K562 (cell line): ENCODE results near the gene R3HDM2. TPM values are rescaled to one million over a fixed set of nuclear protein-coding genes. Genes with fewer than 3 reads are reported as not detected.

Experiments
- CC2D1A ChIP-seq: fragments of 450-650 bp; IDR thresholded peaks from 2 replicates; pipeline ENCODE4 v1.6.1; 2017; ENCODE audit warnings: mild to moderate bottlenecking
- CHD2 ChIP-seq: IDR thresholded peaks from 2 replicates; pipeline ENCODE4 v1.6.1; 2011; ENCODE audit warnings: low read depth, low read length
- CHD4 ChIP-seq: fragments of 200-600 bp; sonication (generic); IDR thresholded peaks from 3 replicates; pipeline ENCODE4 v1.6.1; 2012; ENCODE audit warnings: low read depth, mild to moderate bottlenecking, mixed read lengths, low read length, inconsistent platforms; ENCODE audit not compliant: insufficient read depth, insufficient replicate concordance, poor library complexity, severe bottlenecking
- COPS2 ChIP-seq: fragments of 450-650 bp; conservative IDR thresholded peaks from 2 replicates; pipeline ENCODE4 v1.6.1; 2016; ENCODE audit warnings: mild to moderate bottlenecking, moderate library complexity
- GATAD2B ChIP-seq: fragments of 450-650 bp; IDR thresholded peaks from 2 replicates; pipeline ENCODE4 v1.6.1; 2017; ENCODE audit warnings: mild to moderate bottlenecking, borderline replicate concordance
- MAZ ChIP-seq, 2 experiments: fragments of 450-650 bp in 1 of 2; sonication (generic) in 1 of 2; formaldehyde crosslinking; IDR thresholded peaks in 1 of 2; conservative IDR thresholded peaks in 1 of 2; 2 replicates each; pipeline versions ENCODE4 v1.4.0 to v1.5.0; 2020; ENCODE audit warnings: mild to moderate bottlenecking in 1 of 2, missing genetic modification reagents in 1 of 2
- MEF2D ChIP-seq: conservative IDR thresholded peaks from 2 replicates; pipeline ENCODE4 v1.6.1; 2016; ENCODE audit warnings: low read depth, missing genetic modification characterization, missing compliant biosample characterization
- NEUROD1 ChIP-seq: fragments of 150-350 bp; IDR thresholded peaks from 2 replicates; pipeline ENCODE4 v1.6.1; 2014; ENCODE audit warnings: borderline replicate concordance, low read length, low read depth; ENCODE audit not compliant: partially characterized antibody
- NRF1 ChIP-seq, 2 experiments: fragments of 450-650 bp; IDR thresholded peaks in 1 of 2; conservative IDR thresholded peaks in 1 of 2; 2 replicates each; pipeline ENCODE4 v1.6.1; 2014; ENCODE audit warnings: mild to moderate bottlenecking in 2 of 2
- POLR2G ChIP-seq: fragments of 200-400 bp; formaldehyde crosslinking; IDR thresholded peaks from 2 replicates; pipeline ENCODE4 v1.6.1; 2017; ENCODE audit warnings: low read depth, mild to moderate bottlenecking, antibody characterized with exemption, low read length, moderate library complexity
- RAD21 ChIP-seq, 2 experiments: fragments of 250-450 bp in 1 of 2; fragments of 450-650 bp in 1 of 2; sonication (Bioruptor Pico) in 1 of 2; formaldehyde crosslinking in 1 of 2; IDR thresholded peaks in 1 of 2; conservative IDR thresholded peaks in 1 of 2; 2 replicates each; pipeline versions ENCODE4 v1.4.0 to v1.8.0; 2020 to 2022; ENCODE audit warnings: mild to moderate bottlenecking in 2 of 2, moderate library complexity in 1 of 2
- RBFOX2 ChIP-seq: fragments of 200-400 bp; formaldehyde crosslinking; IDR thresholded peaks from 2 replicates; pipeline ENCODE4 v1.6.1; 2017; ENCODE audit warnings: low read depth, mild to moderate bottlenecking, low read length, moderate library complexity
- RBM15 ChIP-seq: fragments of 200-400 bp; formaldehyde crosslinking; IDR thresholded peaks from 2 replicates; pipeline ENCODE4 v1.6.1; 2018; ENCODE audit warnings: mild to moderate bottlenecking, low read length, moderate library complexity; ENCODE audit not compliant: insufficient read depth
- SIN3A ChIP-seq, 2 experiments: fragments of 150-350 bp in 1 of 2; IDR thresholded peaks; 2 replicates each; pipeline ENCODE4 v1.6.1; 2011 to 2016; ENCODE audit warnings: borderline replicate concordance in 2 of 2, low read depth in 2 of 2, low read length in 2 of 2, mild to moderate bottlenecking in 2 of 2, moderate library complexity in 2 of 2; ENCODE audit not compliant: control insufficient read depth in 1 of 2
- TAF15 ChIP-seq: fragments of 200-400 bp; formaldehyde crosslinking; IDR thresholded peaks from 2 replicates; pipeline ENCODE4 v1.6.1; 2017; ENCODE audit warnings: mild to moderate bottlenecking, low read depth, low read length, moderate library complexity
- TCFL5 ChIP-seq: fragments of 250-450 bp; sonication (Bioruptor Pico); conservative IDR thresholded peaks from 2 replicates; pipeline ENCODE4 v1.6.1; 2021; ENCODE audit warnings: mild to moderate bottlenecking, moderate library complexity, matching md5 sums
- VEZF1 ChIP-seq: fragments of 200-800 bp; sonication (Bioruptor generic); IDR thresholded peaks from 2 replicates; pipeline ENCODE4 v1.6.1; 2017; ENCODE audit warnings: missing genetic modification characterization, missing compliant biosample characterization
- ZFP36 ChIP-seq: fragments of 150-350 bp; IDR thresholded peaks from 2 replicates; pipeline ENCODE4 v1.6.1; 2018; ENCODE audit warnings: low read length, low read depth; ENCODE audit not compliant: partially characterized antibody
- polyA plus RNA-seq, 8 experiments: library from polyadenylated mRNA; depleted of rRNA in 4 of 8; stranded (reverse) in 5 of 8; unstranded in 3 of 8; fragments of >200 nt; fragmentation: Nextera tagmentation in 2 of 8; fragmentation: Illumina TruSeq in 1 of 8; extraction: Ambion mirVana in 2 of 8; extraction: Trizol in 1 of 8; gene quantifications; 2 replicates each; pipeline versions ENCODE4 v1.2.1 to v1.2.3, GENCODE V29; 2011 to 2014; ENCODE audit warnings: inconsistent platforms in 1 of 8, missing spikeins in 1 of 8
- total RNA-seq, 7 experiments: library from RNA; depleted of rRNA in 6 of 7; stranded (reverse); fragments of >200 nt in 6 of 7; fragmentation: Illumina TruSeq in 2 of 7; extraction: Trizol in 2 of 7; gene quantifications; 2 replicates each; pipeline versions ENCODE4 v1.2.1 to v1.2.3, GENCODE V29; 2011 to 2021; ENCODE audit warnings: low replicate concordance in 1 of 7
- TF ChIP-seq, protein P1 (sequence below): conservative IDR thresholded peaks from 2 replicates; pipeline ENCODE4 v1.6.1; 2011; ENCODE audit warnings: low read depth, mild to moderate bottlenecking, low read length; ENCODE audit not compliant: control insufficient read depth
- TF ChIP-seq, protein P2 (sequence below), 3 experiments: IDR thresholded peaks in 2 of 3; conservative IDR thresholded peaks in 1 of 3; 2 replicates each; pipeline ENCODE4 v1.5.1; 2011 to 2012; ENCODE audit warnings: low read length in 3 of 3, mild to moderate bottlenecking in 3 of 3, control low read depth in 2 of 3, improper control_type of control experiment in 1 of 3, inconsistent platforms in 1 of 3, low read depth in 1 of 3, mixed read lengths in 1 of 3, moderate library complexity in 1 of 3; ENCODE audit not compliant: insufficient read depth in 2 of 3

Gene R3HDM2
- total and polyA plus RNA-seq, 9 of the 15 experiments (the other 6 are each of a cell fraction or from before 2014, with no cell fraction given) = 3.3 to 18.8 (median 9.0) TPM

DNA sequence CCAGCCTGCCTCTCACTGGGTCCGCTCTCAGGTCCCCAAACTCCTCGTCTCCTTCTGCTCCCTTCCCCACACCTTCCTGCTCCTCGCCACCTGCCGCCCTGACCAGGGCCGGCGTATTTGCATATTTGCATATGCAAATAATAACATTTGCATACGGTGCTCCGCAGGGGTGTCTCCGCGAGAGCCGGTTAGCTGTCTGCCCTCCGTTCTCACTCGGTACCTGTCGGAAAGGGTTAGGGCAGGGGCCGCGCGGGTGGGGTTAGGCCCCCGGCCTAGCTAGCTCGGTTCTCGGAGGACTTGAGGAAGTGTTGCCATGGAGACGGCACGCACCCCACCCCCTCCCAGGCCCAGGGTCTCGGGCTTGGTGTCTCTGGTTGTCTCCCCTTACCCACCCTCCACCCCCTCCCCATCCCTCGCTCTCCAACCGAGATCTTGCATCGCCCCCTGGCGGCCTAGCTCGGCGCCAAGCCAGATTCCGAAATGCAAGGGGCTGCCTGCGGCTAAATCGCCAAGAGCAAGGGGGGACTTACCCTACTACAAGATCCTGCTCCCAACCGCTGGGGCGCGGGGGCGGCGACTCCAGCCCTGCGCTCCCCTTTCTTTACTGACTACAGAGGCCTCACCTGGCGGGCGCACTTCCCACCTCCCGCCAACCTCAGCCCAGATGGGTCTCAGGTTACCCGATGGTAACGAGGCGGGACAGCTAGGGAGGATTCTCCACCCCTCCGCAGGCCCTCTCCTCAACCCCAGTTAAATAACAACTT, 188.0 kb downstream of the R3HDM2 start (continued):
- TF ChIP-seq VEZF1 (CRISPR knock-in tag) = peak; percentile 30; the same call in 1 of the 2 replicates
- TF ChIP-seq, protein P1, sequence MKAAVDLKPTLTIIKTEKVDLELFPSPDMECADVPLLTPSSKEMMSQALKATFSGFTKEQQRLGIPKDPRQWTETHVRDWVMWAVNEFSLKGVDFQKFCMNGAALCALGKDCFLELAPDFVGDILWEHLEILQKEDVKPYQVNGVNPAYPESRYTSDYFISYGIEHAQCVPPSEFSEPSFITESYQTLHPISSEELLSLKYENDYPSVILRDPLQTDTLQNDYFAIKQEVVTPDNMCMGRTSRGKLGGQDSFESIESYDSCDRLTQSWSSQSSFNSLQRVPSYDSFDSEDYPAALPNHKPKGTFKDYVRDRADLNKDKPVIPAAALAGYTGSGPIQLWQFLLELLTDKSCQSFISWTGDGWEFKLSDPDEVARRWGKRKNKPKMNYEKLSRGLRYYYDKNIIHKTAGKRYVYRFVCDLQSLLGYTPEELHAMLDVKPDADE = 0 out of 2 replicates have a peak, but pooled peaks have one; percentile 30
- TF ChIP-seq, protein P2, sequence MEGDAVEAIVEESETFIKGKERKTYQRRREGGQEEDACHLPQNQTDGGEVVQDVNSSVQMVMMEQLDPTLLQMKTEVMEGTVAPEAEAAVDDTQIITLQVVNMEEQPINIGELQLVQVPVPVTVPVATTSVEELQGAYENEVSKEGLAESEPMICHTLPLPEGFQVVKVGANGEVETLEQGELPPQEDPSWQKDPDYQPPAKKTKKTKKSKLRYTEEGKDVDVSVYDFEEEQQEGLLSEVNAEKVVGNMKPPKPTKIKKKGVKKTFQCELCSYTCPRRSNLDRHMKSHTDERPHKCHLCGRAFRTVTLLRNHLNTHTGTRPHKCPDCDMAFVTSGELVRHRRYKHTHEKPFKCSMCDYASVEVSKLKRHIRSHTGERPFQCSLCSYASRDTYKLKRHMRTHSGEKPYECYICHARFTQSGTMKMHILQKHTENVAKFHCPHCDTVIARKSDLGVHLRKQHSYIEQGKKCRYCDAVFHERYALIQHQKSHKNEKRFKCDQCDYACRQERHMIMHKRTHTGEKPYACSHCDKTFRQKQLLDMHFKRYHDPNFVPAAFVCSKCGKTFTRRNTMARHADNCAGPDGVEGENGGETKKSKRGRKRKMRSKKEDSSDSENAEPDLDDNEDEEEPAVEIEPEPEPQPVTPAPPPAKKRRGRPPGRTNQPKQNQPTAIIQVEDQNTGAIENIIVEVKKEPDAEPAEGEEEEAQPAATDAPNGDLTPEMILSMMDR (IDR thresholded peaks at IDR 0.05 in 2 of 3, conservative IDR thresholded peaks at IDR 0.05 in 1 of 3; ENCODE audit: insufficient read depth in 2 of 3, low read depth in 1 of 3, low read length in 3 of 3) = peak; percentile 62 to 83 (median 63)
- TF ChIP-seq MEF2D (tag) = no peak
- TF ChIP-seq CHD4 = no peak
- TF ChIP-seq TCFL5 (CRISPR knock-in tag) = no peak
- peak; percentile 35 to 45 for TF ChIP-seq RAD21 (CRISPR knock-in tag; conservative IDR thresholded peaks at IDR 0.05 in 1 of 2, IDR thresholded peaks at IDR 0.05 in 1 of 2)
- peak; percentile 53 to 65; a peak in 3 of 4 replicates for TF ChIP-seq MAZ (CRISPR knock-in tag; conservative IDR thresholded peaks at IDR 0.05 in 1 of 2, IDR thresholded peaks at IDR 0.05 in 1 of 2)
- peak; percentile 18 to 34; a peak in 1 of 4 replicates for TF ChIP-seq NRF1 (conservative IDR thresholded peaks at IDR 0.05 in 1 of 2, IDR thresholded peaks at IDR 0.05 in 1 of 2)
- peak; percentile 56 for TF ChIP-seq RBFOX2
- TF ChIP-seq CHD2 = peak; percentile 75
- TF ChIP-seq SIN3A (IDR thresholded peaks at IDR 0.05; ENCODE audit: borderline replicate concordance in 2 of 2, control insufficient read depth in 1 of 2, low read depth in 2 of 2, low read length in 2 of 2) = 0 out of 4 replicates have a peak, but pooled peaks have one; percentile 23 to 51
- no peak for TF ChIP-seq NEUROD1
- TF ChIP-seq CC2D1A = 0 out of 2 replicates have a peak, but pooled peaks have one; percentile 49
- no peak for TF ChIP-seq ZFP36
- TF ChIP-seq TAF15 = no peak
- 0 out of 2 replicates have a peak, but pooled peaks have one; percentile 16 for TF ChIP-seq GATAD2B
- no peak for TF ChIP-seq RBM15
- peak; percentile 63 for TF ChIP-seq POLR2G
- TF ChIP-seq COPS2 = no peak
